Ishikawa (cell line): ENCODE data around the gene SLFN14.

Experiments
- CEBPB ChIP-seq: IDR thresholded peaks from 2 replicates; pipeline ENCODE4 v1.6.1; 2012
- CREB1 ChIP-seq: IDR thresholded peaks from 2 replicates; pipeline ENCODE4 v1.6.1; 2012; ENCODE audit warnings: low read depth
- EGR1 ChIP-seq: IDR thresholded peaks from 2 replicates; pipeline ENCODE4 v1.6.1; 2012
- EP300 ChIP-seq: IDR thresholded peaks from 2 replicates; pipeline ENCODE4 v1.6.1; 2012; ENCODE audit warnings: borderline replicate concordance
- FOXM1 ChIP-seq: IDR thresholded peaks from 2 replicates; pipeline ENCODE4 v1.6.1; 2012; ENCODE audit warnings: low read depth, borderline replicate concordance
- RAD21 ChIP-seq: IDR thresholded peaks from 2 replicates; pipeline ENCODE4 v1.6.1; 2012; ENCODE audit warnings: low read depth
- REST ChIP-seq: IDR thresholded peaks from 2 replicates; pipeline ENCODE4 v1.6.1; 2012; ENCODE audit warnings: low read depth, mild to moderate bottlenecking
- TAF1 ChIP-seq: IDR thresholded peaks from 2 replicates; pipeline ENCODE4 v1.6.1; 2012; ENCODE audit warnings: low read depth, mild to moderate bottlenecking
- TCF12 ChIP-seq: IDR thresholded peaks from 2 replicates; pipeline ENCODE4 v1.6.1; 2012; ENCODE audit warnings: low read depth
- YY1 ChIP-seq: IDR thresholded peaks from 2 replicates; pipeline ENCODE4 v1.6.1; 2012; ENCODE audit warnings: low read depth
- TF ChIP-seq, protein P1 (sequence below): IDR thresholded peaks from 2 replicates; pipeline ENCODE4 v1.6.1; 2012
- TF ChIP-seq, protein P2 (sequence below): IDR thresholded peaks from 2 replicates; pipeline ENCODE4 v1.6.1; 2012

DNA sequence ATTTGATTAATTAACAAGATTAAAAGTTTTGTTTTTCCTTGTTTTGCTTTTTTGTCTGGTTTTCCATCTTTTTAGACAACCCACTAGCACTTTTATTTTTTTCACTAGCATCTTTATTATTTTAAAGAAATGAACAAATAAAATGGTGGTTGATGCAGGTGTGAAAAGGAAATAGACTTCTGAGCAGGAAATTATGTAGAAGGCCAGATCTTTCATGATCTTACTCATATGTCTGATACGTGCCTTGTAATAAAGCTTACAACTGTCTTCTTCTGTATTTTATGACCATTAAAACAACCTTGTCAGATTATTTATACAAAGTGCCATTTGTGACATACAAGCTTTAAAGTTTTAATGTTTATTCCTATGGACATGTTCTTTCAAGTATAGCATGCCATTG is 29.5 kb downstream of the SLFN14 start:
- TF ChIP-seq CEBPB (no peak), RAD21 (no peak), YY1 (no peak), CREB1 (no peak), EP300 (no peak), TCF12 (no peak), EGR1 (no peak), FOXM1 (no peak), TAF1 (no peak), REST (no peak)
- TF ChIP-seq, protein P1, sequence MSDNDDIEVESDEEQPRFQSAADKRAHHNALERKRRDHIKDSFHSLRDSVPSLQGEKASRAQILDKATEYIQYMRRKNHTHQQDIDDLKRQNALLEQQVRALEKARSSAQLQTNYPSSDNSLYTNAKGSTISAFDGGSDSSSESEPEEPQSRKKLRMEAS: no peak
- TF ChIP-seq, protein P2, sequence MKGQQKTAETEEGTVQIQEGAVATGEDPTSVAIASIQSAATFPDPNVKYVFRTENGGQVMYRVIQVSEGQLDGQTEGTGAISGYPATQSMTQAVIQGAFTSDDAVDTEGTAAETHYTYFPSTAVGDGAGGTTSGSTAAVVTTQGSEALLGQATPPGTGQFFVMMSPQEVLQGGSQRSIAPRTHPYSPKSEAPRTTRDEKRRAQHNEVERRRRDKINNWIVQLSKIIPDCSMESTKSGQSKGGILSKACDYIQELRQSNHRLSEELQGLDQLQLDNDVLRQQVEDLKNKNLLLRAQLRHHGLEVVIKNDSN: no peak
